Stromal cell of bone marrow (primary cell): ENCODE measurements around the gene ROBO1.
"Not testable (repeated sequence)": the region's sequence is repeated elsewhere in the genome, so short reads cannot be mapped to it uniquely, and the experiment has no call there.

ENCODE experiments used
- DNase-seq: peaks from one replicate; pipeline ENCODE4 v3.0.0-alpha.2; 2012; ENCODE audit warnings: low read depth

The ROBO1 gene

GRCh38 chr3:78690766-78691165 lies 1077.0 kb downstream of the ROBO1 start:
- peak; percentile 52 for DNase-seq

DNA sequence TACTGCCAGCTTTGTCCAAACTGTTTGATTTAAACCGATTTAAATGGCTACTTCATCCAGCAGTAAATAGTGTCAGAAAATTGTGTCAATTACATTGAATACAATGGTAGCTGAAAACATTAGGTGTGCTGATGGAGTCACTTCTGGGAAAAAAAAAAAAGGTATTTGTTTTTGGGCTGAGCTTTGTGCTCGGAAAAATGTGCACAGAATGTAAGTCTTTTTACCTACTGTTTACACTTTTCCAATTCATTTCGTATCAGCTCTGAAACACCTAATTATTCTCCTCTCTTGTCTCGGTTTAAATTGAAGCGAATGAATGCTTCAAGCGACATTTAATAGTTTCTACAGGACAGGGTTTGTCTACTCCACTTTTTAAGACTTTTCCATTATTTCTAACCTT lies 1078.4 kb downstream of the ROBO1 start:
- DNase-seq, result no peak

- no peak for DNase-seq
These were observed 1080.3 kb downstream of the ROBO1 start for GRCh38 chr3:78687520-78687919.

- DNase-seq, result no peak
These were observed 1084.5 kb downstream of the ROBO1 start for GRCh38 chr3:78683284-78683683.

DNA sequence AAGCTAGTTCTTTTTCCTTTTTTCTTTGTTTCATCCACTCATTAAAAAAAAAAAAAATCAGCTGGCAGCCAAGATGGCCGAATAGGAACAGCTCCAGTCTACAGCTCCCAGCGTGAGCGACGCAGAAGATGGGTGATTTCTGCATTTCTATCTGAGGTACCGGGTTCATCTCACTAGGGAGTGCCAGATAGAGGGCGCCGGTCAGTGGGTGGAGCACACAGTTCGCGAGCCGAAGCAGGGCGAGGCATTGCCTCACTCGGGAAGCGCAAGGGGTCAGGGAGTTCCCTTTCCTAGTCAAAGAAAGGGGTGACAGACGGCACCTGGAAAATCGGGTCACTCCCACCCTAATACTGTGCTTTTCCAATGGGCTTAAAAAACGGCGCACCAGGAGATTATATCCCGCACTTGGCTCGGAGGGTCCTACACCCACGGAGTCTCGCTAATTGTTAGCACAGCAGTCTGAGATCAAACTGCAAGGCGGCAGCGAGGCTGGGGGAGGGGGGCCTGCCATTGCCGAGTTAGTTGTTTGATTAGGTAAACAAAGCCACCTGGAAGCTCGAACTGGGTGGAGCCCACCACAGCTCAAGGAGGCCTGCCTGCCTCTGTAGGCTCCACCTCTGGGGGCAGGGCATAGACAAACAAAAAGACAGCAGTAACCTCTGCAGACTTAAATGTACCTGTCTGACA lies 1092.5 kb downstream of the ROBO1 start:
- DNase-seq, result not testable (repeated sequence)

DNA sequence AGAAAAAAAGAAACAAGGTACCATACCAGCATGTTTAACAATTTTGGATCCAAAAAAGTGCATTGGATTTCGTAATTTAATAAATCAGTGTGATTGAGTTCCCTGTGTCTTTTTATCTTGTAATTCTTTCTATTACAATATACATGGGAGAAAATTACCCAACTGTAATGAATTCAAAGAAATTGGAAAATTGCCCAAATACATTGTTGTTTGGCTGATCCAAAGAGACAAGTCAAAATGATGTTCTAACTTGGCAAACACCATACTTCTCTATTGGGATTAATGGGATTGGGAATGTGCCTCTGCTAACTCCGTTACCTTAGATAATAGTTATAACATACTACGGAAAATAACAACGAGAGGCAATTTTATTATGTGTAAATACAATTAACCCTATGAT lies 1097.1 kb downstream of the ROBO1 start:
- no peak for DNase-seq

DNA sequence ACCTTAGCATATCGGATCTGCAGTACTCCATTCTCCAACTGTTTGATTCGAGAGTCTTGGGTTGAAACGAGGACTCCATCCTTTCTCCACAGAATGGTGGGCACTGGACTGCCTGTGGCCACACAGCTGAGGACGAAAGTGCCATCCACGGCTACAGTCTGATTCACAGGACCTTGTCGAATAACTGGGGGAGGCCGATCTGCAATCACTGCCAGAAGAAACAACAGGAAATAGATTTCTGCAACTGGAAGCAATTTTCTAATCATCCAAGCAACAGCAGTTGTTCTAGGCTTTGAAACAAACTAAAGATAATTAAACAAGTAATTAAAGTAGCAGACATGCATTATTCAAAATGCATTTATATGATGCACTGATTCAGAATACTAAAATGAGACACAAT lies 1097.7 kb downstream of the ROBO1 start:
- no peak for DNase-seq

- no peak for DNase-seq
These were observed 1099.5 kb downstream of the ROBO1 start for GRCh38 chr3:78668302-78668701.

DNA sequence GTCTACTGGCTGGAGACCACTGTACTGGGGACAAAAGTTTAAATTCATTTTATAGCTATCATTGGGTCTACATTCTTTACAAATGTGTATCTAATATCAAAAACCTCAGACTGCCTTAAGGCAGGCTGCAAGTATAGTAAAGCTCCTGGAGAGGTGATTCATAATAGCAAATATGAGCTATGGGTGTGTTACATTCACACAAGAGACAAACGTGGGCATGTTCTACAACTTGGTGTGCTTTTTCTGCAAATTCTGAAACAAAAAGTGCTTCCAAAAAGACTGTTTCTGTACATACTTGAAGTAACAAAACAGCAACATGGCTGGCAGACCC lies 1101.4 kb downstream of the ROBO1 start:
- DNase-seq, result peak; percentile 1

DNA sequence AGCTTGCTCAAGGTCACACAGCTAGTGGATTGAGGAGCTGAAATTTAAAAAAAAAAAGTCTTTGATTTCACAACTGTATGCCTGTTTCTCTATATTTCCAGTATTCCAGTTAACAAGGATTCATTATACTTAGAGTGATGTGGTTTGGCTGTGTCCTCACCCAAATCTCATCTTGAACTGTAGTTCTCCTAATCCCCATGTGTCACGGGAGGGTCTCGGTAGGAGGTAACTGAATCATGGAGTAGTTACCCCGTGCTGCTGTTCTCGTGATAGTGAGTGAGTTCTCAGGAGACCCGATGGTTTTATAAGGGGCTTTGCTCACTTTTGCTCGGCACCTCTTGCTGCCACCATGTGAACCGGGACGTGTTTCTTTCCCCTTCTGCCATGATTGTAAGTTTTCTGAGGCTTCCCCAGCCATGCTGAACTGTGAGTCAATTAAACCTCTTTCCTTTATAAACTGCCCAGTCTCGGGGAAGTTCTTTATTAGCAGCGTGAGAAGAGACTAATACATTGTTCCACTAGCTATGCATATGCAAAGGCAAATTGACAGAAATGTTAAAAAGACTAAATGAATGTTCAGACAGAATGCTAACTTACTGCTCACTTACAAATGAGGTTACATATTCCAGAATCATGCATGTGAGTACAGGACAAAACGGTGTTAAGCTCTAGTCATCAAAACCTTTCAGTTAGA lies 1101.9 kb downstream of the ROBO1 start:
- DNase-seq, result no peak

DNA sequence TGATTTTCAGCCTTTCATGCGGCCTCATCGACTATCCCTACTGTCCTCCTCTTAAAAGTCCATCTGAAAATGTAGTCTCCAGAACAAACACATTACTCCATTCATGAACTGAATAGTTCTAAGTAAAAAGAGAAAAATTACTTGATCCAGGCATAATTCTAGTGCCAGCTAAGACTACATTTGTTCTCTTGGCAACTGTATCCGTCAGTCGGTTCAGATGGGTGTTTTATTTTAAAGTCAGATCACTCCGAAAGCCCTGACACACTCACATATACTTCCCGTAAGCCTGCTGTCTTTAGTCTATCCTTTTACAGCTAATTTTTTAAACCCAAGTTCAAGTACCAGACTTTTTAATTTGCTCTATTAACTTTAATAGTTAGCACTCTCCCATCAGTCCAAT lies 1102.7 kb downstream of the ROBO1 start:
- DNase-seq, result no peak

- DNase-seq, result peak; percentile 15
These were observed 1106.8 kb downstream of the ROBO1 start for GRCh38 chr3:78660957-78661356.

DNA sequence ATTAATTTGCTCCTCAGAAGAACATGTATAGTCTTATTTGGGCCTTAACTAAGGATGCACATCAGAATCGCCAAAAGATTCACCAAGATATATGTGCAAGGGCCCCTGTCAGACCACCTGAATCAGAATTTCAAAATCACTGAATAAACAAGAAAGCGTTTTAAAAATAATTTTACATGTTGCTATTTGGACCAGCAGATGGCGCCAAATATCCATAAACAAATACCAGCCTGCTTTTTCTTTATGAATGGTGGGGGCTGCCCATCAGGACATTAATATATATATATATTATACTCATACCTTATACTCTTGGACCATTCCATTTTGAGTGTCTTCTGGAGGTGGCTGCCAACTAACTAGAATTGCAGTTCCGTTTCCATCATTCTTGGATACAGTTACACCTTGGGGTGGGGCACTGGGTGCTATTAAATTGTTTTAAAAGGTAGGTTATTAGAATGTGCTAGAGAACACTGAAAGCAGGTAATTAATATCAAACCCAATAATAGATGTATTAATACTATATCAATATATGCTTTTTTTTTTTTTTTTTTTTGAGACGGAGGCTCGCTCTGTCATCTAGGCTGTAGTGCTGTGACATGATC lies 1108.3 kb downstream of the ROBO1 start:
- DNase-seq, result peak; percentile 13

- no peak for DNase-seq
These were observed 1120.1 kb downstream of the ROBO1 start for GRCh38 chr3:78647726-78648125.

- peak; percentile 54 for DNase-seq
These were observed 1122.0 kb downstream of the ROBO1 start for GRCh38 chr3:78645628-78646310.

DNA sequence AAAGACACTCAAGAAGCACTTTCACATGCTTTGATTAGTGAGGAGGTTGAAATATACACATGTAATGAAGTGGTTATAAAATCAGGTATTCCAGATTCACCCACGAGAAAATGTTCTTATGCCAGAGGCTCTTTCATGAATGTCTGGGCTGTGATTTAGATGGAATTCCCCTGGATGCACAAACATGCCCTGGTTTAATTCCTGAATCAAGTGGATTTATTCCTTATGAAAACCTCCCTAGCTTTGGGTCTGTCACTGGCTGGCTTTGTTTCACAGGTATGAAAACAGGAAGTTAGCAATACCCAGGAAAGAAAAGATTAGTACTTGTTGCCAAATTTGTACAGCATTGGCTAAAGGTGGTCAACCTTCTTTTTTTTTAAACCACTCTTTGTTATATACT lies 1123.0 kb downstream of the ROBO1 start:
- DNase-seq, result no peak

DNA sequence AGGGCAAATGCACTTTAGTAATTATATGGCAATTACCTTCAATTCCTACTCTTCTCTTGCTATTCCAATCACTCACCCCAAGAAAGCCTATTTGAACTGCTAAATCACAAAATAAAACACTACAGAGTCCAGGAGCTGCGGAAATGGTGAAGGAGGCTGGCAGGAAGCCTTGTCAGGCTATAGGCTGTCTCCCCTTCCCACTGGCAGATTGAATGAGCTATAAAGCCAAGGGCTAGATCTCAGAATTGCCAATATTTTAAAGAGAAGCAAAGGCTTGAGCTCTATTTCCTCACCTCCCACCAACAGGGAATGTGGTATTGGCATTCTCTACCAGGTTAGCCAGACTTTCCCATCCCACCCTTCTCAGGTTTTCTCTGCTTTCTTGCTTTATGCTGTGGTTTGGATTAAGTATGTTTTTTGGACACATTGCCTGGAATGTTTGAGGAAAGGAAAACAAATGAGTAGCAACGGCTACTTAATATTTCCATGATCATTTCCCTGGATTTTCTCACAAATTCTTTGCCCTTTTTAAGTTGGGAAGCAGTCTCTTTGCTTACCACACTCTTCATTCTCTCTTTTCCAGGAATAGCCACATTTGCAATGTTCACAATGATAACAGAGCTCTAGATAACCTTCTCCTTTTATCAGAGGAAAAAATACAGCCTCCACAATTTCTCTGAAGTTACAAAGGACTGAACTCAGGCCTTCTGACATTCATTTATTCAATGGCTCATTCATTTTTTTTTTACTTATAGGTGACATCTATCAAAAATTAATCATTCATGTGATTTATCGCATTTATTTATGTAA lies 1125.4 kb downstream of the ROBO1 start:
- DNase-seq, result no peak

DNA sequence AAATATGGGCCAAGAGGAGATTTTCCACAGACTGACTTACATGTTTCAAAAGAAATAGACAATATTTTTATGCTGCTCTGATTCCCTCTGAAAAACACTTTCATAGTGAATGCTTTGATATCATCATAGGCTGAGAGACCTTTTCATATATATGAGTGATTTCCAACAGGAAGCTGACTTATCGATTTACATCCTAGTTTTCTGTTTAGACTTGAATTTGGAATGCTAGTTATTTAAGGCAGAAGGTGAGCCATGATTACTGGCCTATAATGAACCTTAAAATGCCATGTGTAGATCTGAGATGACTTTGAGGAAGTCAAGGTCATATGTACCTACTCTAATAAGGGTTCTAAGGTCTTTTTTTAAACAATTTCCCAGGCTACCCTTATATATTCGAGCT lies 1126.1 kb downstream of the ROBO1 start:
- DNase-seq, result no peak

- no peak for DNase-seq
These were observed 1133.5 kb downstream of the ROBO1 start for GRCh38 chr3:78634316-78634715.

DNA sequence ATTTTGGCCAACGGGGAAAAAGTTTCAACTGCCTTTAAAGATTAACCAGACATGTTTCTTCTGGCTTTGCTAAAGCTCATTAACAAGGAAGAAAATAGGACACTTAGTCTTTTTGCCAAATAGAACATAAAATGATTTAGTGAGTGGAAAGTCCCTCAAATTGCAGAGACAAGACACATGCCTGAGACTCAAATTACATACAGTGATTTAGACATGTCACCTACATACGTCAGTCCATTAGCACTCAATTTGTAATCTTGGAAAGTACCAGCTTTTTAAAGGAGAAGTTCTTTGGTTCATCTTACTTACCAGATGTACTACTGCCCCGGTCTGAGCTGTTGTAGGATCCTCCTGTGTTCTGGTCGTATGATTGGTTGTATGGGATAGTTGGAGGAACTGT lies 1134.2 kb downstream of the ROBO1 start:
- no peak for DNase-seq

DNA sequence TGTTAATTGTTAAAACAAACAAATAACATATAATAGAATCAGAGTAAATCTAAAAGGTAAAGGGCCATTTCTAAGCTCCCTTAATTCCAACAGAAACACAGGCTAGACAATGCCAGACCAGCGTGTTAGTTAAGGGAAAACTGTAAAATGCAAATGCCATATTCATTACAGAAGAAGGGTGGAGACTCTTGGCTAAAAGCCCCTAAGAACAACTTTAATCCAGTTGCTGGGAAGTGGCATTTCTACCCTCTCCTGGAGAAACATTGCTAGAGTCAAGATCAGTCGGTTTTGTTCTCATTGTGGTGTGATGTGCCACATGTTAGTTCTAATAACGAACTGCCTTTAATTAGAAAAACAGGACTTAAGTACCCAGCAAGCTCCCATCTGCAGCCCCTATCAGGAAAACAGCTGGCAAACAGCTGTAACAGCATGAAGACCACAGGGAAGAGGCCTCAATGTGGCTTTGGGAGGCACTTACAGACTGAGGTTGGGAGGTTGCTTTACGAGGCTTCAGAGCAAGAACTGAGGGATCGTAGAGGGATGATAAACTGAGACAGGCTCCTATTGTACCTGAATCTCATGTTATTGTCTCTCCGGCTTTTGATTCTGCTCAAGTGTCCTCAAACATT lies 1134.8 kb downstream of the ROBO1 start:
- DNase-seq, result no peak

GRCh38 chr3:78629544-78629943 lies 1138.3 kb downstream of the ROBO1 start:
- DNase-seq, result no peak
